A549 treated with ZK216348 at 1 μM for 4 hours (cell line): ENCODE results near the gene TBC1D14. TPM values are rescaled to one million over a fixed set of nuclear protein-coding genes. Genes with fewer than 3 reads are reported as not detected.

ENCODE experiments used
- total RNA-seq: library from RNA; stranded (reverse); fragments of 200-300 nt; extraction: Qiagen RNA extraction; gene quantifications from 5 replicates; pipeline ENCODE4 v1.2.3, GENCODE V29; 2022; ENCODE audit warnings: low read depth

TBC1D14 gene
- 29.8 to 38.8 TPM (median 35.8 TPM) in 5 replicates for total RNA-seq

GRCh38 chr4:6909113-6909969, at the start of gene TBC1D14:
Gene TBC1D14 (plus strand): TSS chr4:6909826. CDS start chr4:6923390, 13,564 bp downstream.

GRCh38 chr4:7043284-7044136, 133.9 kb downstream of the TBC1D14 start, which contains the start of gene TADA2B:
Gene TADA2B (plus strand): TSS chr4:7043372. CDS start chr4:7043580, 208 bp downstream.

GRCh38 chr4:7067452-7068278, 158.0 kb downstream of the TBC1D14 start, which contains the start of gene GRPEL1:
Gene GRPEL1 (minus strand): TSS chr4:7068064. CDS start chr4:7068032, 32 bp downstream.

Other genes with a start within 250 kb of the TBC1D14 start
- 34.1 to 83.8 TPM (median 64.8 TPM) in 5 replicates for gene S100P, start 215.9 kb upstream of the TBC1D14 start, total RNA-seq
- gene MRFAP1L1, start 200.0 kb upstream of the TBC1D14 start, total RNA-seq, result 30.3 to 39.2 TPM (median 35.1 TPM) in 5 replicates
- gene BLOC1S4, start 193.7 kb upstream of the TBC1D14 start, total RNA-seq, result 14.5 to 18.0 TPM (median 16.5 TPM) in 5 replicates
- gene KIAA0232, start 127.1 kb upstream of the TBC1D14 start, total RNA-seq, result 6.3 to 13.4 TPM (median 10.7 TPM) in 5 replicates
- 13.6 to 15.6 TPM (median 14.4 TPM) in 5 replicates for gene TADA2B, start 133.5 kb downstream of the TBC1D14 start, total RNA-seq
- 60.4 to 75.1 TPM (median 72.1 TPM) in 5 replicates for gene GRPEL1, start 158.2 kb downstream of the TBC1D14 start, total RNA-seq